Measurements from ENCODE around the gene EPS15.

- TF ChIP-seq RAD21 (IDR thresholded peaks at IDR 0.05; ENCODE audit: insufficient read depth, low read depth, low read length), result no peak
- no peak for TF ChIP-seq ZBTB33 (IDR thresholded peaks at IDR 0.05)
- TF ChIP-seq TAF1 (IDR thresholded peaks at IDR 0.05; ENCODE audit: borderline replicate concordance, low read depth, low read length), result no peak
- no peak for TF ChIP-seq PBX3 (IDR thresholded peaks at IDR 0.05; ENCODE audit: insufficient replicate concordance, low read depth, low read length)
- TF ChIP-seq PKNOX1 (IDR thresholded peaks at IDR 0.05), result no peak
These were observed 193.7 kb downstream of the EPS15 start for GRCh38 chr1:51325391-51325790.
